Body of pancreas (tissue), 4 donors: ENCODE results near the gene PDE3A. TPM values are rescaled to one million over a fixed set of nuclear protein-coding genes. Genes with fewer than 3 reads are reported as not detected.

Source experiments
- ATAC-seq: fragments of 150-250 bp; one replicate; pipeline ENCODE4 v1.9.1; 2016
- DNase-seq, 4 donors: peaks; one replicate each; pipeline ENCODE4 v3.0.0-alpha.2; 2019
- H3K27ac ChIP-seq, 4 donors: fragments of 200-600 bp; sonication (generic); 1 replicate in 3 of 4; 2 replicates in 1 of 4; pipeline versions ENCODE4 v1.5.1 to v1.6.1; 2016 to 2019; ENCODE audit warnings: mild to moderate bottlenecking in 1 of 4, mixed read lengths in 1 of 4, moderate library complexity in 1 of 4
- H3K27me3 ChIP-seq, 2 donors: fragments of 200-600 bp; sonication (generic); one replicate each; pipeline ENCODE4 v1.6.0; 2016; ENCODE audit warnings: mild to moderate bottlenecking in 1 of 2
- H3K36me3 ChIP-seq, 2 donors: fragments of 200-600 bp; sonication (generic); replicated peaks in 1 of 2; 2 replicates each; pipeline ENCODE4 v1.5.1; 2016; ENCODE audit warnings: low read depth in 2 of 2; ENCODE audit not compliant: insufficient read depth in 1 of 2
- H3K4me1 ChIP-seq: fragments of 200-600 bp; sonication (generic); one replicate; pipeline ENCODE4 v1.6.0; 2016
- H3K4me3 ChIP-seq, 2 donors: fragments of 200-600 bp; sonication (generic); 1 replicate in 1 of 2; 2 replicates in 1 of 2; pipeline ENCODE4 v1.5.1; 2016 to 2019
- H3K9me3 ChIP-seq, 3 donors: fragments of 200-600 bp; sonication (generic); 1 replicate in 2 of 3; 2 replicates in 1 of 3; pipeline ENCODE4 v1.5.1; 2016
- POLR2A ChIP-seq, 3 donors: fragments of 450-650 bp; IDR thresholded peaks; one replicate each; pipeline ENCODE4 v1.6.1; 2016; ENCODE audit warnings: antibody characterized with exemption in 3 of 3, mild to moderate bottlenecking in 2 of 3
- WGBS, 2 donors: methylation state at CpG; one replicate each; pipeline ENCODE4 v1.1.5; 2017; 5-methylcytosine and 5-hydroxymethylcytosine counted together
- intact Hi-C: fragments of 100-400 bp; cut with DNase I; formaldehyde crosslinking; loops from one replicate; pipeline ENCODE4 v1.15.1; 2023
- total RNA-seq, 2 donors: library from RNA; depleted of rRNA; stranded (reverse); fragments of >200 nt; gene quantifications; one replicate each; pipeline ENCODE4 v1.1.0, GENCODE V29; 2016
- TF ChIP-seq, protein P1 (sequence below), 7 experiments: fragments of 450-650 bp in 4 of 7; fragments of 200-600 bp in 3 of 7; sonication (generic) in 3 of 7; IDR thresholded peaks; one replicate each; pipeline ENCODE4 v1.5.1; 2016 to 2019; ENCODE audit warnings: antibody characterized with exemption in 7 of 7

Gene PDE3A
- total RNA-seq, 2 donors from 2014 or later = 20.5 to 28.3 TPM

DNA sequence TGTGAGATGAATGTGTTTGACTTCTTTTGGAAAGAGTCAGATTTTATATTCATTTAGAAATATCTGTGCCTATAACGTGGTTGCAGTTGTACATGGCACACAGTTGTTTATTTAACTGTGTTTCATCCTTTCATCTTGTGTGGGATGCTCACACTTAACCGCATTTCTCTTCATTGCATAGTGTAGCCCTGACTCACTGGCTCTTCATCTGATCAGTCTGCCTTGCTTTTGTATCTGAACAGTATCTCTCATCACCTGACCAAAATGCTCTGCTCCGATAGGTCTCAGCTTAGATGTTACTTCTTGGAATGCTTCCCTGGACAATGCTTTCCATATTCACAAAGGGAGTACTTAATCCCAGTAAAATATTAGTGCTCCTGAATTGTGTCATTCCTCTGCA is 83.4 kb downstream of the PDE3A start:
- H3K4me1 ChIP-seq = peaks cover 4% of the 10 kb centered on the region
- no peak for ATAC-seq
- no peak overlapping the region for H3K4me3 ChIP-seq
- DNase-seq = no peak
- H3K27me3 ChIP-seq = no peaks in the 10 kb centered on the region
- WGBS, 2 donors = 62 to 69% methylated on average over 3 of the region's 3 CpGs
- no peak for TF ChIP-seq POLR2A (IDR thresholded peaks at IDR 0.05)
- TF ChIP-seq, protein P1, sequence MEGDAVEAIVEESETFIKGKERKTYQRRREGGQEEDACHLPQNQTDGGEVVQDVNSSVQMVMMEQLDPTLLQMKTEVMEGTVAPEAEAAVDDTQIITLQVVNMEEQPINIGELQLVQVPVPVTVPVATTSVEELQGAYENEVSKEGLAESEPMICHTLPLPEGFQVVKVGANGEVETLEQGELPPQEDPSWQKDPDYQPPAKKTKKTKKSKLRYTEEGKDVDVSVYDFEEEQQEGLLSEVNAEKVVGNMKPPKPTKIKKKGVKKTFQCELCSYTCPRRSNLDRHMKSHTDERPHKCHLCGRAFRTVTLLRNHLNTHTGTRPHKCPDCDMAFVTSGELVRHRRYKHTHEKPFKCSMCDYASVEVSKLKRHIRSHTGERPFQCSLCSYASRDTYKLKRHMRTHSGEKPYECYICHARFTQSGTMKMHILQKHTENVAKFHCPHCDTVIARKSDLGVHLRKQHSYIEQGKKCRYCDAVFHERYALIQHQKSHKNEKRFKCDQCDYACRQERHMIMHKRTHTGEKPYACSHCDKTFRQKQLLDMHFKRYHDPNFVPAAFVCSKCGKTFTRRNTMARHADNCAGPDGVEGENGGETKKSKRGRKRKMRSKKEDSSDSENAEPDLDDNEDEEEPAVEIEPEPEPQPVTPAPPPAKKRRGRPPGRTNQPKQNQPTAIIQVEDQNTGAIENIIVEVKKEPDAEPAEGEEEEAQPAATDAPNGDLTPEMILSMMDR (IDR thresholded peaks at IDR 0.05) = no peak
- H3K36me3 ChIP-seq = no peaks in the 10 kb centered on the region
- no peak overlapping the region for H3K27ac ChIP-seq
- H3K9me3 ChIP-seq = no peaks in the 10 kb centered on the region
- intact Hi-C loops = no loop called here

DNA sequence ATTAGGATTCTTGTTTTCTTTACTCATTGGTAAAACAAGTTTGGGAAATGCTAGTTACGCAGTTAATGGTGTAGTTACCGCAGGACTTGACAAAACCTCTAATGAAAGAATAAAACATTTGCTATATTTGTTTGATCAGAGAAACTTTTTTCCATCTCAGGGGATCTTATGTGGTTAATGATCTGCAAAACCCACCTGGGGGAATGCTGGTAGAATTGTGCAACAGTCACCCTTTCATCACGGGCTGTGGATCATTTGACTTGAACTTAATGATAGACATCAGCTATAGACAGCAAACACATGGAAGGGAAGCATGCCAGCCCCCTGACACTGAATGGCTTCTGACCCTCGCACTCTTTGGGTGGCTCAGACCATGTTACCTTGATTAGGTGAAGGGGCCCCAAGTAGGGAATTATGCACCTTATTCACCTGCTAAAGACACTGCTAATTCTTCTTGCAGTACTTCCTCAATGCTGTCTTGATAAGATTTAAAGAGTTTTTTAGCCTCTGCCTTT is 84.2 kb downstream of the PDE3A start:
- DNase-seq = no peak
- no peak overlapping the region for H3K27ac ChIP-seq
- no peak overlapping the region for H3K4me3 ChIP-seq
- peaks cover 4% of the 10 kb centered on the region for H3K4me1 ChIP-seq
- ATAC-seq = no peak
- no peaks in the 10 kb centered on the region for H3K27me3 ChIP-seq
- TF ChIP-seq, protein P1 (IDR thresholded peaks at IDR 0.05) = no peak
- TF ChIP-seq POLR2A (IDR thresholded peaks at IDR 0.05) = no peak
- H3K9me3 ChIP-seq = no peaks in the 10 kb centered on the region
- H3K36me3 ChIP-seq = no peaks in the 10 kb centered on the region
- WGBS, 2 donors = 49 to 63% methylated on average over 4 of the region's 4 CpGs
- intact Hi-C loops = no loop called here

DNA sequence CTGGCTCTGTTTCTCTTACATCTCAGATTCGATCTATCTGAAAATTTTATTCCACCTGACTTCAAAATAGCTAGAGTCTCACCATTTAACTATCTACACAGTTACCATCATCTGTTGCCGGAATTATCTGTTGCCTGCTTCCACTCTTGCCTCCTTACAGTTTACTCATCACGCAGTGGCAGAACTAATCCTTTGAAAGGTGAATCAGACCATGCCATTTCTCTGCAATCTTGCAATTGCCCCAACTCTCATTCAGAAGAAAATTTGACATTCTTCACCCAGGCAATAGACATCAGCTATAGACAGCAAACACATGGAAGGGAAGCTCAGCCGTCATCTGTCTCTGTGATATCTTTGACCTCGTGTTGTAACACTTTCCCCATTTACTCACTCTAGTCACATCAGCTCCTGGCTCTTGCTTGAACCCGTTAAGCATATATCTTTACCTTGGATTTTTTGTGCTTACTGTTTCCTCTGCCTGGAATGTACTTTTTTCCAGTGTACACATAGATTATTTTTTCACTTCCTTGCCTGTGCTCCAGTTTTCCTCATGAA is 85.5 kb downstream of the PDE3A start:
- H3K36me3 ChIP-seq = no peaks in the 10 kb centered on the region
- no peak overlapping the region for H3K4me3 ChIP-seq
- ATAC-seq = no peak
- 63 to 72% methylated on average over 6 of the region's 6 CpGs for WGBS, 2 donors
- H3K27me3 ChIP-seq = no peaks in the 10 kb centered on the region
- DNase-seq = no peak
- no peaks in the 10 kb centered on the region for H3K9me3 ChIP-seq
- H3K27ac ChIP-seq = no peak overlapping the region
- peaks cover 4% of the 10 kb centered on the region for H3K4me1 ChIP-seq
- TF ChIP-seq, protein P1 (IDR thresholded peaks at IDR 0.05) = no peak
- TF ChIP-seq POLR2A (IDR thresholded peaks at IDR 0.05) = no peak
- intact Hi-C loops = no loop called here

DNA sequence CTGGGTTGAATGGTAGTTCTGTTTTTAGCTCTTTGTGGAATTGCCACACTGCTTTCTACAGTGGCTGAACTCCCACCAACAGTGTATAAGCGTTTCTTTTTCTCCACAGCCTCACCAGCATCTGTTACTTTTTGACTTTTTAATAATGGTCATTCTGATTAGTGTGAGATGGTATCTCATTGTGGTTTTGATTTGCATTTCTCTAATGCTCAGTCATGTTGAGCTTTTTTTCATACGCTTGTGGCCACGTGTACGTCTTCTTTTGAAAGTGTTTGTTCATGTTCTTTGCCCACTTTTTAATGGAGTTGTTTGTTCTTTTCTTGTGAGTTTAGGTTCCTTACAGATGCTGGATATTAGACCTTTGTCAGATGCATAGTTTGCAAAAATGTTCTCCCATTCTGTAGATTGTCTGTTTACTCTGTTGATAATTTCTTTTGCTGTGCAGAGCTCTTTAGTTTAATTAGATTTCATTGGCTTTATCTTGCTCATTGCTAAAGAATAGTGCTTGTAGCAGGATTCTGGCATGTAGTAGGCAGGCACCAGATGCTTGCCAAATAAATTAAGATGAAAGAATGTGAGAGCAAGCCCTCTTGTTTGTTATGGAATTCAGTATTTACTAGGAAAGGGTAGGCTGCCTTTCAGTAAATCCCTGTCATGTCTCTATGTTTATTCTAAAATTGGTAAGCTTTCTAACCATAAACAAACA is 86.8 kb downstream of the PDE3A start:
- no peak overlapping the region for H3K27ac ChIP-seq
- peaks cover 9% of the 10 kb centered on the region for H3K4me1 ChIP-seq
- TF ChIP-seq, protein P1 (IDR thresholded peaks at IDR 0.05) = no peak
- TF ChIP-seq POLR2A (IDR thresholded peaks at IDR 0.05) = no peak
- H3K27me3 ChIP-seq = no peaks in the 10 kb centered on the region
- WGBS, 2 donors = 28 to 39% methylated on average over 4 of the region's 4 CpGs
- H3K4me3 ChIP-seq = no peak overlapping the region
- intact Hi-C loops = no loop called here
- no peak for ATAC-seq
- no peaks in the 10 kb centered on the region for H3K36me3 ChIP-seq
- no peaks in the 10 kb centered on the region for H3K9me3 ChIP-seq
- no peak for DNase-seq
